HEK293 (cell line): Measurements from ENCODE around the gene ZC3H18.
A peak's percentile ranks its signal among the peaks of the same experiment; 100 is the strongest.

Experiments used
- ATF2 ChIP-seq: fragments of 450-650 bp; formaldehyde crosslinking; IDR thresholded peaks from 2 replicates; pipeline ENCODE4 v1.5.1; 2016; ENCODE audit warnings: missing biosample characterization, missing genetic modification characterization, low read depth
- GLIS1 ChIP-seq: fragments of 450-650 bp; formaldehyde crosslinking; IDR thresholded peaks from 2 replicates; pipeline ENCODE4 v1.5.1; 2016; ENCODE audit warnings: missing biosample characterization, missing genetic modification characterization
- HOXC10 ChIP-seq: sonication (generic); formaldehyde crosslinking; IDR thresholded peaks from 2 replicates; pipeline ENCODE4 v1.8.1; 2023; ENCODE audit warnings: mild to moderate bottlenecking, missing genetic modification reagents
- KLF10 ChIP-seq: fragments of 450-650 bp; IDR thresholded peaks from 2 replicates; pipeline ENCODE4 v1.5.1; 2018; ENCODE audit warnings: missing biosample characterization, mild to moderate bottlenecking, missing genetic modification characterization
- KLF7 ChIP-seq: fragments of 450-650 bp; formaldehyde crosslinking; IDR thresholded peaks from 2 replicates; pipeline ENCODE4 v1.5.1; 2016; ENCODE audit warnings: missing biosample characterization, missing genetic modification characterization, borderline replicate concordance
- KLF8 ChIP-seq: fragments of 450-650 bp; formaldehyde crosslinking; IDR thresholded peaks from 2 replicates; pipeline ENCODE4 v1.5.1; 2016; ENCODE audit warnings: missing biosample characterization, missing genetic modification characterization
- MZF1 ChIP-seq: fragments of 450-650 bp; formaldehyde crosslinking; IDR thresholded peaks from 2 replicates; pipeline ENCODE4 v1.5.1; 2017; ENCODE audit warnings: missing biosample characterization, missing genetic modification characterization, borderline replicate concordance
- OSR2 ChIP-seq: fragments of 450-650 bp; formaldehyde crosslinking; IDR thresholded peaks from 2 replicates; pipeline ENCODE4 v1.5.1; 2016; ENCODE audit warnings: missing biosample characterization, missing genetic modification characterization
- PRDM1 ChIP-seq: fragments of 450-650 bp; formaldehyde crosslinking; IDR thresholded peaks from 2 replicates; pipeline ENCODE4; 2016; ENCODE audit warnings: missing biosample characterization, missing genetic modification characterization
- REPIN1 ChIP-seq: fragments of 450-650 bp; formaldehyde crosslinking; IDR thresholded peaks from 2 replicates; pipeline ENCODE4 v1.5.1; 2017; ENCODE audit warnings: missing biosample characterization, missing genetic modification characterization, low read depth
- SALL2 ChIP-seq: fragments of 450-650 bp; formaldehyde crosslinking; IDR thresholded peaks from 2 replicates; pipeline ENCODE4 v1.5.0; 2017; ENCODE audit warnings: missing biosample characterization, mild to moderate bottlenecking, missing genetic modification characterization, borderline replicate concordance
- ZBTB1 ChIP-seq: fragments of 450-650 bp; formaldehyde crosslinking; IDR thresholded peaks from 2 replicates; pipeline ENCODE4 v1.5.1; 2016; ENCODE audit warnings: missing biosample characterization, missing genetic modification characterization
- ZBTB49 ChIP-seq: fragments of 450-650 bp; formaldehyde crosslinking; IDR thresholded peaks from 2 replicates; pipeline ENCODE4 v1.5.1; 2016; ENCODE audit warnings: missing biosample characterization, missing genetic modification characterization, low read depth
- ZNF121 ChIP-seq: fragments of 450-650 bp; formaldehyde crosslinking; IDR thresholded peaks from 2 replicates; pipeline ENCODE4 v1.5.1; 2016; ENCODE audit warnings: missing biosample characterization, missing genetic modification characterization
- ZNF138 ChIP-seq: fragments of 450-650 bp; formaldehyde crosslinking; IDR thresholded peaks from 2 replicates; pipeline ENCODE4 v1.5.1; 2016; ENCODE audit warnings: missing biosample characterization, missing genetic modification characterization, borderline replicate concordance
- ZNF140 ChIP-seq: fragments of 450-650 bp; formaldehyde crosslinking; IDR thresholded peaks from 2 replicates; pipeline ENCODE4 v1.5.1; 2016; ENCODE audit warnings: missing biosample characterization, missing genetic modification characterization
- ZNF174 ChIP-seq: fragments of 450-650 bp; formaldehyde crosslinking; IDR thresholded peaks from 2 replicates; pipeline ENCODE4 v1.5.0; 2017; ENCODE audit warnings: missing biosample characterization, mild to moderate bottlenecking, missing genetic modification characterization
- ZNF24 ChIP-seq: fragments of 450-650 bp; formaldehyde crosslinking; IDR thresholded peaks from 2 replicates; pipeline ENCODE4 v1.5.1; 2016; ENCODE audit warnings: missing biosample characterization, missing genetic modification characterization
- ZNF266 ChIP-seq: fragments of 450-650 bp; formaldehyde crosslinking; IDR thresholded peaks from 2 replicates; pipeline ENCODE4 v1.5.1; 2016; ENCODE audit warnings: missing biosample characterization, missing genetic modification characterization, low read depth
- ZNF292 ChIP-seq: fragments of 450-650 bp; formaldehyde crosslinking; IDR thresholded peaks from 2 replicates; pipeline ENCODE4 v1.5.1; 2016; ENCODE audit warnings: low read depth, missing biosample characterization, missing genetic modification characterization, borderline replicate concordance
- ZNF404 ChIP-seq: fragments of 450-650 bp; formaldehyde crosslinking; IDR thresholded peaks from 2 replicates; pipeline ENCODE4 v1.5.1; 2017; ENCODE audit warnings: missing biosample characterization, missing genetic modification characterization
- ZNF48 ChIP-seq: fragments of 450-650 bp; formaldehyde crosslinking; IDR thresholded peaks from 2 replicates; pipeline ENCODE4 v1.5.1; 2016; ENCODE audit warnings: missing biosample characterization, missing genetic modification characterization
- ZNF518A ChIP-seq: fragments of 450-650 bp; formaldehyde crosslinking; conservative IDR thresholded peaks from 2 replicates; pipeline ENCODE4 v1.5.1; 2016; ENCODE audit warnings: low read depth, missing biosample characterization, missing genetic modification characterization
- ZNF544 ChIP-seq: fragments of 450-650 bp; formaldehyde crosslinking; IDR thresholded peaks from 2 replicates; pipeline ENCODE4 v1.5.0; 2017; ENCODE audit warnings: missing biosample characterization, missing genetic modification characterization
- ZNF596 ChIP-seq: fragments of 450-650 bp; IDR thresholded peaks from 2 replicates; pipeline ENCODE4 v1.5.0; 2018; ENCODE audit warnings: missing biosample characterization, mild to moderate bottlenecking, missing genetic modification characterization, moderate library complexity
- ZNF654 ChIP-seq: fragments of 450-650 bp; formaldehyde crosslinking; IDR thresholded peaks from 2 replicates; pipeline ENCODE4 v1.5.1; 2016; ENCODE audit warnings: low read depth, missing biosample characterization, missing genetic modification characterization
- ZNF670 ChIP-seq: fragments of 450-650 bp; formaldehyde crosslinking; IDR thresholded peaks from 2 replicates; pipeline ENCODE4 v1.5.1; 2016; ENCODE audit warnings: missing biosample characterization, missing genetic modification characterization, low read depth
- ZNF707 ChIP-seq: fragments of 450-650 bp; formaldehyde crosslinking; IDR thresholded peaks from 2 replicates; pipeline ENCODE4 v1.5.1; 2016; ENCODE audit warnings: missing biosample characterization, missing genetic modification characterization
- ZSCAN5A ChIP-seq: fragments of 450-650 bp; formaldehyde crosslinking; IDR thresholded peaks from 2 replicates; pipeline ENCODE4 v1.5.1; 2016; ENCODE audit warnings: missing biosample characterization, missing genetic modification characterization
- TF ChIP-seq, protein P1 (sequence below): IDR thresholded peaks from 2 replicates; pipeline ENCODE4 v1.6.1; 2011; ENCODE audit warnings: mild to moderate bottlenecking, low read depth, low read length, borderline replicate concordance

Gene ZC3H18

GRCh38 chr16:88662843-88663606, 92.8 kb downstream of the ZC3H18 start, which contains the start of gene MVD (continued):
- TF ChIP-seq ZBTB1 (tag by site-specific recombination) (no peak), ZNF518A (no peak), OSR2 (no peak), REPIN1 (tag by site-specific recombination) (no peak), KLF10 (0 out of 2 replicates have a peak, but pooled peaks have one; percentile 33), GLIS1 (tag by site-specific recombination) (peak; percentile 98), ZNF670 (no peak), HOXC10 (CRISPR knock-in tag) (no peak), KLF8 (peak; percentile 46; the same call in 1 of the 2 replicates), ZNF596 (tag by site-specific recombination) (no peak), SALL2 (tag by site-specific recombination) (no peak), ZNF544 (tag by site-specific recombination) (no peak), ZBTB49 (tag by site-specific recombination) (no peak), ZNF707 (tag by site-specific recombination) (no peak), ZNF654 (tag by site-specific recombination) (no peak), ZNF138 (tag by site-specific recombination) (no peak), ZNF121 (tag by site-specific recombination) (no peak), ZNF140 (no peak), ZNF404 (tag by site-specific recombination) (no peak), ZSCAN5A (tag by site-specific recombination) (no peak), PRDM1 (tag by site-specific recombination) (no peak), MZF1 (no peak), ZNF48 (tag by site-specific recombination) (no peak), ZNF174 (tag by site-specific recombination) (no peak), ATF2 (tag by site-specific recombination) (no peak), ZNF292 (tag by site-specific recombination) (no peak), ZNF24 (tag by site-specific recombination) (no peak), KLF7 (tag by site-specific recombination) (no peak), ZNF266 (tag by site-specific recombination) (no peak)
- TF ChIP-seq, protein P1, sequence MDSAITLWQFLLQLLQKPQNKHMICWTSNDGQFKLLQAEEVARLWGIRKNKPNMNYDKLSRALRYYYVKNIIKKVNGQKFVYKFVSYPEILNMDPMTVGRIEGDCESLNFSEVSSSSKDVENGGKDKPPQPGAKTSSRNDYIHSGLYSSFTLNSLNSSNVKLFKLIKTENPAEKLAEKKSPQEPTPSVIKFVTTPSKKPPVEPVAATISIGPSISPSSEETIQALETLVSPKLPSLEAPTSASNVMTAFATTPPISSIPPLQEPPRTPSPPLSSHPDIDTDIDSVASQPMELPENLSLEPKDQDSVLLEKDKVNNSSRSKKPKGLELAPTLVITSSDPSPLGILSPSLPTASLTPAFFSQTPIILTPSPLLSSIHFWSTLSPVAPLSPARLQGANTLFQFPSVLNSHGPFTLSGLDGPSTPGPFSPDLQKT: no peak
